HPDE6-E6E7 (cell line): ENCODE measurements around the gene PTCD2.

Experiments
- DNase-seq: peaks from one replicate; pipeline ENCODE4 v3.0.0; 2011; ENCODE audit warnings: missing footprints; ENCODE audit errors: extremely low spot score

The PTCD2 gene

DNA sequence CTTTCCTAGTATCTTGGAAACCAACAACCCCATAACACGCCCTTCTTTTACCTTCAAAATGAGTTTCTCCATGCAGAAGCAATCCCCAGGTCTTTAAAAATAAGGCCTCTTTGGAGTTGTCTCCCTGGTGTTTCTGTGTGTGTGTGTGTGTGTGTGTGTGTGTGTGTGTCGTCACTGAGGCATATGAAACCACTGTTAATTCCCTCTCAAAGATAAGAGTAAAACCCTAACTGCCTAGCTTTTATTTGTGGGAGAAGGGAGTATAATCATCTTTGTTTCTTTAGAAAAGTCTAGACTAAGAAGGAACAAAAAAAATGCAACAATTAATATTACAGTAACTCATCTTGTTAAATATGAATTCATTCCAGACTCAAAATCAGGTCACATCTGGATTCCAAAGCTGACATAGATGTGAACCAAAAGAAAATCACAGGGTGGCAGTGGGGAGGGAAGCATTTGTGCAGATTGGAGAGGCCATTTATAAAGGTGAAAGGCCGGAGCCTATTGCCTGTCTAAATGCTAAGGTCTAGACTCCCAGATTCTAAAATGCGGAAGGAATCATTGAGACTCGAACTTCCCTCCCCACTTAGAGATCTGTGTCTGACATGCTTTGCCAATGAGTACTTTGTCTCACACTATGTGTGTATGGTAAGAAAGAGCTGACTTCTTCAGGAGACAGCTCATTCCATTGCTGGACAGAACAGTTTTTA is 95.6 kb downstream of the PTCD2 start:
- DNase-seq, result no peak

DNA sequence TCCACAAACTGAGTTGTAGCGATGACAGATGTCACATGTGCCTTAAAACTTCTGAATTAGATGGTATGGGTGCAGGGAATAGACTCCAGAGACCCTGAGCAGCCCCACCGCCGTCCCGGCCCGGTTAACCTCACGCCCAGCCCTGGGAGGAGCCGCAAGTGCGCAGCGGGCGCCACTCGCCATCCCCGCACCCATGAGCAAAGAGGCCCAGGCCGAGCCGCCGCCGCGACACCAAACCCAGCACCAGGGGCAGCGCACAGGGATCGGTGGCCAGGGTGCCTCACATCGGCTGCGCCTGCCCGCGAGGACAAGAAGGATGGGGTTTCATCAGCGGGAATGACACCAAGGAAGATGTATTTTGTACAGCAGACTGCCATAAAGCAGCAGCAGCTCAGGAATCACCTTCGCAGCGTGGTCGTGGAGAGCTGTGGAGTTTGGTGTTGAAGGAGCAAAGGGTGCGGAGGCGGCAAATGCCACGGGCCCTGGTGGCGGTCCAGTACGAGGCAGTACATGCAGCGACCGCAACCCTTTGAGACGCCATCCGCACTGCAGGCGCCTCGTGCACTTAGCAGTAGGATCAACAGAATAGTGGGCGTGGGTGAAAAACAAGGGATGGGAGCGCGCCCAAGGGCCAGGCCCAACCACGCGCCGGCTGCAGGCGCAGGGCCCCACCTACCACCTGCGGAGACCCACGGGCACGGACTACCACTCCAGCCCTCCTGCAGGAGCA is 97.3 kb downstream of the PTCD2 start:
- DNase-seq, result no peak
